Measurements from ENCODE around the gene TEKTIP1. TPM values are rescaled to one million over a fixed set of nuclear protein-coding genes. Genes with fewer than 3 reads are reported as not detected.

The TEKTIP1 gene
- total and polyA plus RNA-seq, 9 of the 15 experiments (the other 6 are each of a cell fraction or from before 2014, with no cell fraction given), result 0.66 TPM; not detected in 8

DNA sequence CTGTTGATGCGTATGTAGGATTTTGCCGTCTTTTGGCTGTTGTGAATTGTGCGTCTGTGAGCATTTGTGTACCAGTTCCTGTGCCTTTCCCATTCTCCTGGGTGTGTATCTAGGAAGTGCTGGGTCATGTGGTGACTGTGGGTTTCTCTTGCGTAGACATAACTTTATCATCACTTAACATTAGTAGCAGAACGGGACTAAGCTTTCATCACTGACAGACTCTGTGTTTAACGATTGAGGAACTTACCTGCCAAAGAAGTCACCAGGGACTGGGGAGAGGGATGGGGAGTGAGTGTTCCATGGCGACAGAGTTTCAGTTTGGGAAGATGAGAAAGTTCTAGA lies 17.9 kb upstream of the TEKTIP1 start (continued):
- TF ChIP-seq ZNF263 (CRISPR knock-in tag; IDR thresholded peaks at IDR 0.05; ENCODE audit: borderline replicate concordance) (no peak), GTF2A2 (tag; IDR thresholded peaks at IDR 0.05) (no peak), ZNF436 (CRISPR knock-in tag; IDR thresholded peaks at IDR 0.05) (no peak), SPI1 (IDR thresholded peaks at IDR 0.05; ENCODE audit: borderline replicate concordance, low read depth, low read length) (peak; percentile 29; the same call in 1 of the 2 replicates), NCOA6 (IDR thresholded peaks at IDR 0.05) (no peak), PCBP1 (IDR thresholded peaks at IDR 0.05; ENCODE audit: low read depth, low read length, poor library complexity, severe bottlenecking) (no peak), SMARCA5 (IDR thresholded peaks at IDR 0.05) (no peak), RCOR1 (IDR thresholded peaks at IDR 0.05; ENCODE audit: borderline replicate concordance in 1 of 2, low read depth in 2 of 2, low read length in 2 of 2) (peak in 1 of 2 experiments; percentile 31; a peak in 2 of 4 replicates), MECOM (CRISPR knock-in tag; IDR thresholded peaks at IDR 0.05) (no peak), TRIM28 (IDR thresholded peaks at IDR 0.05) (no peak), SUPT5H (IDR thresholded peaks at IDR 0.05) (0 out of 2 replicates have a peak, but pooled peaks have one; percentile 9), HDAC1 (IDR thresholded peaks at IDR 0.05) (peak in 1 of 2 experiments; percentile 64; a peak in 2 of 4 replicates), CHD4 (IDR thresholded peaks at IDR 0.05; ENCODE audit: insufficient read depth, insufficient replicate concordance, low read depth, low read length, poor library complexity, severe bottlenecking) (no peak), DIDO1 (tag; IDR thresholded peaks at IDR 0.05; ENCODE audit: low read depth) (no peak), ZFP30 (CRISPR knock-in tag; IDR thresholded peaks at IDR 0.05; ENCODE audit: borderline replicate concordance) (no peak)
- TF ChIP-seq, protein P1, sequence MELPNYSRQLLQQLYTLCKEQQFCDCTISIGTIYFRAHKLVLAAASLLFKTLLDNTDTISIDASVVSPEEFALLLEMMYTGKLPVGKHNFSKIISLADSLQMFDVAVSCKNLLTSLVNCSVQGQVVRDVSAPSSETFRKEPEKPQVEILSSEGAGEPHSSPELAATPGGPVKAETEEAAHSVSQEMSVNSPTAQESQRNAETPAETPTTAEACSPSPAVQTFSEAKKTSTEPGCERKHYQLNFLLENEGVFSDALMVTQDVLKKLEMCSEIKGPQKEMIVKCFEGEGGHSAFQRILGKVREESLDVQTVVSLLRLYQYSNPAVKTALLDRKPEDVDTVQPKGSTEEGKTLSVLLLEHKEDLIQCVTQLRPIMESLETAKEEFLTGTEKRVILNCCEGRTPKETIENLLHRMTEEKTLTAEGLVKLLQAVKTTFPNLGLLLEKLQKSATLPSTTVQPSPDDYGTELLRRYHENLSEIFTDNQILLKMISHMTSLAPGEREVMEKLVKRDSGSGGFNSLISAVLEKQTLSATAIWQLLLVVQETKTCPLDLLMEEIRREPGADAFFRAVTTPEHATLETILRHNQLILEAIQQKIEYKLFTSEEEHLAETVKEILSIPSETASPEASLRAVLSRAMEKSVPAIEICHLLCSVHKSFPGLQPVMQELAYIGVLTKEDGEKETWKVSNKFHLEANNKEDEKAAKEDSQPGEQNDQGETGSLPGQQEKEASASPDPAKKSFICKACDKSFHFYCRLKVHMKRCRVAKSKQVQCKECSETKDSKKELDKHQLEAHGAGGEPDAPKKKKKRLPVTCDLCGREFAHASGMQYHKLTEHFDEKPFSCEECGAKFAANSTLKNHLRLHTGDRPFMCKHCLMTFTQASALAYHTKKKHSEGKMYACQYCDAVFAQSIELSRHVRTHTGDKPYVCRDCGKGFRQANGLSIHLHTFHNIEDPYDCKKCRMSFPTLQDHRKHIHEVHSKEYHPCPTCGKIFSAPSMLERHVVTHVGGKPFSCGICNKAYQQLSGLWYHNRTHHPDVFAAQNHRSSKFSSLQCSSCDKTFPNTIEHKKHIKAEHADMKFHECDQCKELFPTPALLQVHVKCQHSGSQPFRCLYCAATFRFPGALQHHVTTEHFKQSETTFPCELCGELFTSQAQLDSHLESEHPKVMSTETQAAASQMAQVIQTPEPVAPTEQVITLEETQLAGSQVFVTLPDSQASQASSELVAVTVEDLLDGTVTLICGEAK (IDR thresholded peaks at IDR 0.05), result peak; percentile 89
- TF ChIP-seq, protein P1 (CRISPR knock-in tag; IDR thresholded peaks at IDR 0.05), result peak; percentile 79
- TF ChIP-seq, protein P2, sequence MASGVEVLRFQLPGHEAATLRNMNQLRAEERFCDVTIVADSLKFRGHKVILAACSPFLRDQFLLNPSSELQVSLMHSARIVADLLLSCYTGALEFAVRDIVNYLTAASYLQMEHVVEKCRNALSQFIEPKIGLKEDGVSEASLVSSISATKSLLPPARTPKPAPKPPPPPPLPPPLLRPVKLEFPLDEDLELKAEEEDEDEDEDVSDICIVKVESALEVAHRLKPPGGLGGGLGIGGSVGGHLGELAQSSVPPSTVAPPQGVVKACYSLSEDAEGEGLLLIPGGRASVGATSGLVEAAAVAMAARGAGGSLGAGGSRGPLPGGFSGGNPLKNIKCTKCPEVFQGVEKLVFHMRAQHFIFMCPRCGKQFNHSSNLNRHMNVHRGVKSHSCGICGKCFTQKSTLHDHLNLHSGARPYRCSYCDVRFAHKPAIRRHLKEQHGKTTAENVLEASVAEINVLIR (CRISPR knock-in tag; IDR thresholded peaks at IDR 0.05), result peak; percentile 47; the same call in 1 of the 2 replicates
- TF ChIP-seq, protein P3, sequence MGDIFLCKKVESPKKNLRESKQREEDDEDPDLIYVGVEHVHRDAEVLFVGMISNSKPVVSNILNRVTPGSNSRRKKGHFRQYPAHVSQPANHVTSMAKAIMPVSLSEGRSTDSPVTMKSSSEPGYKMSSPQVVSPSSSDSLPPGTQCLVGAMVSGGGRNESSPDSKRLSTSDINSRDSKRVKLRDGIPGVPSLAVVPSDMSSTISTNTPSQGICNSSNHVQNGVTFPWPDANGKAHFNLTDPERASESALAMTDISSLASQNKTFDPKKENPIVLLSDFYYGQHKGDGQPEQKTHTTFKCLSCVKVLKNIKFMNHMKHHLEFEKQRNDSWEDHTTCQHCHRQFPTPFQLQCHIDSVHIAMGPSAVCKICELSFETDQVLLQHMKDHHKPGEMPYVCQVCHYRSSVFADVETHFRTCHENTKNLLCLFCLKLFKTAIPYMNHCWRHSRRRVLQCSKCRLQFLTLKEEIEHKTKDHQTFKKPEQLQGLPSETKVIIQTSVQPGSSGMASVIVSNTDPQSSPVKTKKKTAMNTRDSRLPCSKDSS (IDR thresholded peaks at IDR 0.05; ENCODE audit: low read depth, partially characterized antibody), result no peak

Data from K562 (cell line).